Heart left ventricle (tissue), 16 donors: ENCODE data around the gene KDM4B. TPM values are rescaled to one million over a fixed set of nuclear protein-coding genes. Genes with fewer than 3 reads are reported as not detected.

Experiments used
- ATAC-seq, 4 donors: fragments of 200-7000 bp; cut with Tn5 transposase; one replicate each; pipeline ENCODE4 v1.9.1; 2020 to 2022; ENCODE audit warnings: moderate library complexity in 4 of 4, mild to moderate bottlenecking in 3 of 4, moderate number of reproducible peaks in 1 of 4
- DNase-seq, 5 donors: peaks; one replicate each; pipeline ENCODE4 v3.0.0-alpha.2; 2020
- H3K27ac ChIP-seq, 12 donors: fragments of 200-600 bp; sonication (generic) in 4 of 12; one replicate each; pipeline versions ENCODE4 v1.5.0 to v1.8.0; 2016 to 2022; ENCODE audit warnings: mild to moderate bottlenecking in 2 of 12
- H3K27me3 ChIP-seq, 9 donors: fragments of 200-600 bp; sonication (generic) in 2 of 9; one replicate each; pipeline versions ENCODE4 v1.5.1 to v1.8.0; 2016 to 2022; ENCODE audit warnings: mild to moderate bottlenecking in 3 of 9
- H3K36me3 ChIP-seq, 9 donors: fragments of 200-600 bp; sonication (generic) in 2 of 9; one replicate each; pipeline versions ENCODE4 v1.5.0 to v1.8.0; 2018 to 2022; ENCODE audit warnings: mild to moderate bottlenecking in 2 of 9
- H3K4me1 ChIP-seq, 12 donors: fragments of 200-600 bp; sonication (generic) in 4 of 12; one replicate each; pipeline versions ENCODE4 v1.5.0 to v1.8.0; 2016 to 2022; ENCODE audit warnings: mild to moderate bottlenecking in 3 of 12
- H3K4me3 ChIP-seq, 12 donors: fragments of 200-600 bp; sonication (generic) in 4 of 12; one replicate each; pipeline versions ENCODE4 v1.5.0 to v1.8.0; 2017 to 2022; ENCODE audit warnings: mild to moderate bottlenecking in 9 of 12, moderate library complexity in 4 of 12
- H3K9me3 ChIP-seq, 12 donors: fragments of 200-600 bp; sonication (generic) in 4 of 12; one replicate each; pipeline versions ENCODE4 v1.5.0 to v1.8.0; 2016 to 2022; ENCODE audit warnings: mild to moderate bottlenecking in 1 of 12
- CTCF ChIP-seq, 12 donors: fragments of 200-600 bp; sonication (generic) in 4 of 12; IDR thresholded peaks; one replicate each; pipeline versions ENCODE4 v1.5.0 to v1.8.0; 2018 to 2022; ENCODE audit warnings: antibody characterized with exemption in 12 of 12, mild to moderate bottlenecking in 5 of 12
- POLR2A ChIP-seq, 2 donors: fragments of 450-650 bp; IDR thresholded peaks; one replicate each; pipeline ENCODE4 v1.6.1; 2017; ENCODE audit warnings: antibody characterized with exemption in 2 of 2, mild to moderate bottlenecking in 2 of 2, moderate library complexity in 2 of 2
- WGBS, 4 donors: extraction: QIAGEN DNeasy Blood & Tissue Kit in 2 of 4; methylation state at CpG; one replicate each; pipeline versions ENCODE4 v1.1.5 to v1.1.7; 2013 to 2018; 5-methylcytosine and 5-hydroxymethylcytosine counted together
- intact Hi-C, 10 donors: fragments of 100-400 bp; cut with DNase I; formaldehyde crosslinking; loops; one replicate each; pipeline versions ENCODE4 v1.11.1 to v1.14.2; 2022
- polyA plus RNA-seq, 2 donors: library from polyadenylated mRNA; stranded (reverse); fragments of 200-250 nt; gene quantifications; one replicate each; pipeline ENCODE4 v1.2.3, GENCODE V29; 2013
- total RNA-seq, 9 donors: library from RNA; depleted of rRNA in 2 of 9; stranded (reverse); fragments of >200 nt in 2 of 9; fragmentation: NEBNext Ultra II Directional in 3 of 9; extraction: Animal tissue kit (Norgen Biotek cat#: 25700) in 3 of 9; gene quantifications; one replicate each; pipeline versions ENCODE4 v1.1.0 to v1.2.4, GENCODE V29; 2016 to 2023
- donor health status: ischemic (EF 13 %, LVEDD 7.1; RV severe dilation, severe dysfunction).
- donor health status: healthy with polysubstance abuse.
- donor health status: DM: no; HTN: yes; CAD: no.
- donor health status: DM: no; HTN: no; CAD: no.
- donor health status: ischemic (EF 25% LVEDD 6.9; RV normal size, moderate dysfunction).
- donor health status: ischemic (EF 25% LVEDD 5.7; RV mildly dilated, moderate dysfunction).
- donor health status: healthy.
- donor health status: DM: yes; HTN: yes; CAD: no.
- donor health status: ischemic (EF 35%, LVEDD 5.7; RV mildly dilated, moderate dysfunction).
- donor health status: nonischemic (EF 11% LVEDD 7.7; RV severe dilation, severe dysfunction).
- donor health status: DM: yes; HTN: yes; CAD: no.
- donor health status: PGD.
- donor health status: ischemic (EF 29% LVEDD 5.4; RV normal size, mild dysfunction).
- donor health status: nonischemic (EF 23%, LVEDD 6.1; RV moderate dilation, normal function).

The KDM4B gene
- total and polyA plus RNA-seq, 11 donors = 21.5 to 36.5 (median 27.2) TPM

- 95 to 96% (median 96%) methylated on average over 17 of the region's 17 CpGs for WGBS, 4 donors
- Histone ChIP-seq H3K4me3 (no peak overlapping the region), H3K36me3 (peaks cover 0 to 31% (median 7%) of the 10 kb centered on the region in 9 donors), H3K4me1 (peaks cover 0 to 21% (median 0%) of the 10 kb centered on the region in 12 donors), H3K9me3 (no peaks in the 10 kb centered on the region), H3K27me3 (no peaks in the 10 kb centered on the region), H3K27ac (no peak overlapping the region)
- DNase-seq (no peak), ATAC-seq (no peak)
- no peak for TF ChIP-seq POLR2A (IDR thresholded peaks at IDR 0.05)
- intact Hi-C loops = no loop called here
These were observed 101.4 kb downstream of the KDM4B start for GRCh38 chr19:5070331-5070730.

- Histone ChIP-seq H3K27ac (no peak overlapping the region), H3K36me3 (peaks cover 0 to 33% (median 7%) of the 10 kb centered on the region in 9 donors), H3K9me3 (no peaks in the 10 kb centered on the region), H3K4me1 (peaks cover 0 to 21% (median 0%) of the 10 kb centered on the region in 12 donors), H3K27me3 (no peaks in the 10 kb centered on the region), H3K4me3 (no peak overlapping the region)
- ATAC-seq = peak in 1 of 4 donors; percentile 6
- DNase-seq = no peak
- 93 to 96% (median 94%) methylated on average over 19 of the region's 19 CpGs for WGBS, 4 donors
- no peak for TF ChIP-seq POLR2A (IDR thresholded peaks at IDR 0.05)
- TF ChIP-seq CTCF (IDR thresholded peaks at IDR 0.05) = no peak
- intact Hi-C loops = no loop called here
These were observed 102.0 kb downstream of the KDM4B start for GRCh38 chr19:5070930-5071329.

GRCh38 chr19:5071579-5071978, 102.7 kb downstream of the KDM4B start:
- intact Hi-C loops = no loop called here
- Histone ChIP-seq H3K9me3 (no peaks in the 10 kb centered on the region), H3K27me3 (no peaks in the 10 kb centered on the region), H3K36me3 (peaks cover 0 to 27% (median 5%) of the 10 kb centered on the region in 9 donors), H3K27ac (no peak overlapping the region), H3K4me3 (no peak overlapping the region), H3K4me1 (peaks cover 0 to 21% (median 0%) of the 10 kb centered on the region in 12 donors)
- no peak for ATAC-seq
- WGBS, 4 donors = 74 to 92% (median 83%) methylated on average over 2 to 8 of the region's 8 CpGs
- TF ChIP-seq POLR2A (IDR thresholded peaks at IDR 0.05) (no peak), CTCF (IDR thresholded peaks at IDR 0.05) (no peak)
- DNase-seq = no peak

GRCh38 chr19:5072115-5072514, 103.2 kb downstream of the KDM4B start:
- DNase-seq (no peak), ATAC-seq (no peak)
- peaks cover 0 to 21% (median 0%) of the 10 kb centered on the region in 12 donors for H3K4me1 ChIP-seq
- intact Hi-C loops = no loop called here
- TF ChIP-seq CTCF (IDR thresholded peaks at IDR 0.05) = no peak
- no peak for TF ChIP-seq POLR2A (IDR thresholded peaks at IDR 0.05)
- H3K27ac ChIP-seq = no peak overlapping the region
- H3K27me3 ChIP-seq = no peaks in the 10 kb centered on the region
- no peak overlapping the region for H3K4me3 ChIP-seq
- H3K9me3 ChIP-seq = no peaks in the 10 kb centered on the region
- 61 to 74% (median 70%) methylated on average over 10 to 11 of the region's 11 CpGs for WGBS, 4 donors
- H3K36me3 ChIP-seq = peaks cover 0 to 30% (median 8%) of the 10 kb centered on the region in 9 donors
